ENCODE results near the gene ANKK1. TPM values are rescaled to one million over a fixed set of nuclear protein-coding genes. Genes with fewer than 3 reads are reported as not detected.

The ANKK1 gene
- total and polyA plus RNA-seq, 9 of the 15 experiments (the other 6 are each of a cell fraction or from before 2014, with no cell fraction given), result not detected

- no TSS peak for BruUV-seq (replicated peaks)
- DNase-seq (ENCODE audit: extremely low read depth in 1 of 4, low spot score in 3 of 4), result no peak
- Histone ChIP-seq H3K27ac (ENCODE audit: extremely low read depth, low read depth, low read length) (no peak overlapping the region), H3K9me3 (replicated peaks; ENCODE audit: control insufficient read depth, insufficient read depth, low read depth, low read length) (no peaks in the 10 kb centered on the region), H3K79me2 (ENCODE audit: control insufficient read depth, insufficient read depth, low read length) (no peaks in the 10 kb centered on the region), H3K4me3 (no peak overlapping the region), H3K27me3 (ENCODE audit: control insufficient read depth in 2 of 2, insufficient read depth in 2 of 2, low read length in 2 of 2) (peaks cover 0 to 13% of the 10 kb centered on the region in 2 experiments; a peak in 2 of 5 replicates), H3K4me1 (replicated peaks in 1 of 2; ENCODE audit: control insufficient read depth in 2 of 2, insufficient read depth in 2 of 2, low read length in 2 of 2) (peaks cover 0 to 8% of the 10 kb centered on the region in 2 experiments; a peak in 3 of 5 replicates), H3K36me3 (ENCODE audit: control insufficient read depth, insufficient read depth, low read length) (no peaks in the 10 kb centered on the region), H3K9me1 (ENCODE audit: control insufficient read depth, insufficient read depth, low read length) (no peaks in the 10 kb centered on the region), H3K4me2 (ENCODE audit: insufficient read depth, low read length) (0 out of 2 replicates have a peak overlapping the region, but pooled peaks have one; percentile 3), H3K9ac (ENCODE audit: insufficient read depth in 1 of 2, low read depth in 2 of 2, low read length in 2 of 2) (no peak overlapping the region), H2AFZ (ENCODE audit: low read depth, low read length) (no peak overlapping the region), H4K20me1 (replicated peaks; ENCODE audit: control insufficient read depth, insufficient read depth, low read length) (no peaks in the 10 kb centered on the region)
- TF ChIP-seq FOSL1 (tag; conservative IDR thresholded peaks at IDR 0.05) (0 out of 2 replicates have a peak, but pooled peaks have one; percentile 17), EZH2 (IDR thresholded peaks at IDR 0.05; ENCODE audit: borderline replicate concordance, low read depth, low read length) (no peak), EGR1 (conservative IDR thresholded peaks at IDR 0.05) (no peak)
- ChIA-PET POLR2A (interaction anchor here (0.6 kb wide), 1 partner anchor 47 kb away, joined by 3 read pairs; no protein-coding TSS in a partner anchor), CTCF (ENCODE audit: low intra/inter-chr PET ratio) (no interaction called here)
- ATAC-seq, result no peak
- 17% methylated on average over 3 of the region's 3 CpGs for WGBS (ENCODE audit: insufficient coverage, low coverage, missing lambda C conversion rate)
- FAIRE-seq, result no peak
- intact Hi-C loops (cut with micrococcal nuclease) (no loop called here), in situ Hi-C loops (cut with MboI) (no loop called here)
These were observed 14.3 kb upstream of the ANKK1 start for GRCh38 chr11:113373306-113373705.

DNA sequence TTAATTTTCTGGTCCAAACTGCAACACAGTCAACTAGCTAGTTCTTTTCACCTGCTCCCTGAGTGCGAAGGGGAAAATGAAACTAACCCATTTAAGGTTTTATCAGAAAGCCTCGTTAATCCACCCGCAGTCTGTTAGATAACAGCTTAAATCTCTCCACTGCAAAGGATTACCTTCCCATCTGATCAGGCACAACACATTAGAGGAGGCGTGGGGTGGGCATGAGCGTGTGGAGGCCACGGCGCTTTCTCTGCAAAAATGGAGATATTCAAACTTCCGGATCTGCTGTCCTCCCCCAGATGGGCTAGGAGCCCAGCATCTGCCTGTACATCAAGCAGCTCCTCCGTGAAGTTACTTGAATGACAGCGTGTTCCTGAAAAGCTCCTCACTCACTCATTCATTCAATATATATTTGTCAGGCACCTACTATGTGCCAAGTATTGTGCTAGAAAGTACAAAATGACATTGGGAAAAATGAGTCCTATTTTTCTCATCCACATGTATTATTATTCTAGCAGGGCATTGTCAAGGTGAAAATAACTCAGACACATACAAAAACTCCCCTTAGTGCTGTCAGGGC, 13.5 kb upstream of the ANKK1 start:
- H3K9ac ChIP-seq (ENCODE audit: insufficient read depth in 1 of 2, low read depth in 2 of 2, low read length in 2 of 2), result 0 out of 4 replicates have a peak overlapping the region, but pooled peaks of 1 of the 2 experiments have one; percentile 14
- DNase-seq (ENCODE audit: extremely low read depth in 1 of 4, low spot score in 3 of 4), result peak in 2 of 4 experiments; percentile 32 to 42
- no TSS peak for BruUV-seq (replicated peaks)
- FAIRE-seq, result peak; percentile 37
- no peaks in the 10 kb centered on the region for H4K20me1 ChIP-seq (replicated peaks; ENCODE audit: control insufficient read depth, insufficient read depth, low read length)
- no peak overlapping the region for H3K4me3 ChIP-seq
- POLR2A ChIA-PET, result interaction anchor here (0.6 to 0.7 kb wide), 2 partner anchors 24 to 48 kb away, joined by 3 read pairs; no protein-coding TSS in a partner anchor
- H3K4me2 ChIP-seq (ENCODE audit: insufficient read depth, low read length), result peak overlapping the region; percentile 3; the same call in 1 of the 2 replicates
- in situ Hi-C loops (cut with MboI) (no loop called here), intact Hi-C loops (cut with micrococcal nuclease) (no loop called here)
- H3K27ac ChIP-seq (ENCODE audit: extremely low read depth, low read depth, low read length), result no peak overlapping the region
- no peaks in the 10 kb centered on the region for H3K79me2 ChIP-seq (ENCODE audit: control insufficient read depth, insufficient read depth, low read length)
- H2AFZ ChIP-seq (ENCODE audit: low read depth, low read length), result 0 out of 2 replicates have a peak overlapping the region, but pooled peaks have one; percentile 38
- H3K9me3 ChIP-seq (replicated peaks; ENCODE audit: control insufficient read depth, insufficient read depth, low read depth, low read length), result no peaks in the 10 kb centered on the region
- peaks cover 0 to 8% of the 10 kb centered on the region in 2 experiments; a peak in 3 of 5 replicates for H3K4me1 ChIP-seq (replicated peaks in 1 of 2; ENCODE audit: control insufficient read depth in 2 of 2, insufficient read depth in 2 of 2, low read length in 2 of 2)
- ATAC-seq, result peak; percentile 72
- H3K36me3 ChIP-seq (ENCODE audit: control insufficient read depth, insufficient read depth, low read length), result no peaks in the 10 kb centered on the region
- no peaks in the 10 kb centered on the region for H3K9me1 ChIP-seq (ENCODE audit: control insufficient read depth, insufficient read depth, low read length)
- peaks cover 0 to 10% of the 10 kb centered on the region in 2 experiments; a peak in 2 of 5 replicates for H3K27me3 ChIP-seq (ENCODE audit: control insufficient read depth in 2 of 2, insufficient read depth in 2 of 2, low read length in 2 of 2)
- WGBS (ENCODE audit: insufficient coverage, low coverage, missing lambda C conversion rate), result 5% methylated on average over 10 of the region's 10 CpGs
- CTCF ChIA-PET (ENCODE audit: low intra/inter-chr PET ratio), result no interaction called here
- TF ChIP-seq STAT5A (IDR thresholded peaks at IDR 0.05; ENCODE audit: borderline replicate concordance, low read length), result no peak
- TF ChIP-seq, protein P1, sequence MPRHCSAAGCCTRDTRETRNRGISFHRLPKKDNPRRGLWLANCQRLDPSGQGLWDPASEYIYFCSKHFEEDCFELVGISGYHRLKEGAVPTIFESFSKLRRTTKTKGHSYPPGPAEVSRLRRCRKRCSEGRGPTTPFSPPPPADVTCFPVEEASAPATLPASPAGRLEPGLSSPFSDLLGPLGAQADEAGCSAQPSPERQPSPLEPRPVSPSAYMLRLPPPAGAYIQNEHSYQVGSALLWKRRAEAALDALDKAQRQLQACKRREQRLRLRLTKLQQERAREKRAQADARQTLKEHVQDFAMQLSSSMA (CRISPR knock-in tag; IDR thresholded peaks at IDR 0.05), result no peak
- TF ChIP-seq TEAD4 (IDR thresholded peaks at IDR 0.05; ENCODE audit: low read length), result peak; percentile 58
- no peak for TF ChIP-seq TEAD4 (CRISPR knock-in tag; IDR thresholded peaks at IDR 0.05; ENCODE audit: borderline replicate concordance)
- TF ChIP-seq ZNF146 (CRISPR knock-in tag; IDR thresholded peaks at IDR 0.05; ENCODE audit: unreplicated experiment), result no peak
- TF ChIP-seq CGGBP1 (CRISPR knock-in tag; IDR thresholded peaks at IDR 0.05), result no peak
- peak; percentile 62; the same call in 1 of the 2 replicates for TF ChIP-seq ZKSCAN1 (IDR thresholded peaks at IDR 0.05; ENCODE audit: low read depth, low read length)
- TF ChIP-seq, protein P2, sequence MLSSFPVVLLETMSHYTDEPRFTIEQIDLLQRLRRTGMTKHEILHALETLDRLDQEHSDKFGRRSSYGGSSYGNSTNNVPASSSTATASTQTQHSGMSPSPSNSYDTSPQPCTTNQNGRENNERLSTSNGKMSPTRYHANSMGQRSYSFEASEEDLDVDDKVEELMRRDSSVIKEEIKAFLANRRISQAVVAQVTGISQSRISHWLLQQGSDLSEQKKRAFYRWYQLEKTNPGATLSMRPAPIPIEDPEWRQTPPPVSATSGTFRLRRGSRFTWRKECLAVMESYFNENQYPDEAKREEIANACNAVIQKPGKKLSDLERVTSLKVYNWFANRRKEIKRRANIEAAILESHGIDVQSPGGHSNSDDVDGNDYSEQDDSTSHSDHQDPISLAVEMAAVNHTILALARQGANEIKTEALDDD (IDR thresholded peaks at IDR 0.05), result peak; percentile 96
- TF ChIP-seq, protein P3, sequence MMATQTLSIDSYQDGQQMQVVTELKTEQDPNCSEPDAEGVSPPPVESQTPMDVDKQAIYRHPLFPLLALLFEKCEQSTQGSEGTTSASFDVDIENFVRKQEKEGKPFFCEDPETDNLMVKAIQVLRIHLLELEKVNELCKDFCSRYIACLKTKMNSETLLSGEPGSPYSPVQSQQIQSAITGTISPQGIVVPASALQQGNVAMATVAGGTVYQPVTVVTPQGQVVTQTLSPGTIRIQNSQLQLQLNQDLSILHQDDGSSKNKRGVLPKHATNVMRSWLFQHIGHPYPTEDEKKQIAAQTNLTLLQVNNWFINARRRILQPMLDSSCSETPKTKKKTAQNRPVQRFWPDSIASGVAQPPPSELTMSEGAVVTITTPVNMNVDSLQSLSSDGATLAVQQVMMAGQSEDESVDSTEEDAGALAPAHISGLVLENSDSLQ (IDR thresholded peaks at IDR 0.05), result peak; percentile 57
- peak; percentile 66 for TF ChIP-seq ARID1B (IDR thresholded peaks at IDR 0.05)
